Suppressor macrophage treated with lipopolysaccharide for 4 hours (primary cell): Measurements from ENCODE around the gene HS2ST1.
"Not testable (repeated sequence)": the region's sequence is repeated elsewhere in the genome, so short reads cannot be mapped to it uniquely, and the experiment has no call there.

Experiments
- DNase-seq: peaks from one replicate; pipeline ENCODE4 v3.0.0-alpha.2; 2020

HS2ST1 gene

DNA sequence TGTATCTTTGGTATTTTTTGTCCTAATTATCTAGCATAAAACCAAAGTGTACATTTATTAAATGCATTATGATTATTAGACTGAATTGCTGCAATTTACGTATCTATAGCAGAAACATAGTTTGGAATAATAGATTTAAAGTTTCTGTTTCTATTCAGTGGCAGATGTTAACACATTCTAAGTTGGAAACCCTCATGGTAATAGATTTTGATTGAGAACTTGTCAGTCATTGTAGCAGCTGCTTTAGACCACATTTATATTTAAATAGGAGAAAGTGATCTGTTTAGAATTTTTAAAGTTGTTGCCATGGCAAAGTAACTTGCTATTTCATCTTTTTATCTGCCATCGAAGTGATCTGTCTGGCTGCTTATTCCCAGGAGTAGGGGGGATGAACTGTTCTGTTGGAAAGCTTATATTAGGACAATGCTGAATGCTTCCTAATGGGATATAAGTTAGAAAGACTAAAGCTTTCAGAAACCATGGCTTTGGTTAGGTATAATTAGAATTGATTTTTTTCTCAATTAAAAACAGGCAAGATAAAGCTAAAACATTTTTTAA is 61.6 kb downstream of the HS2ST1 start:
- DNase-seq = no peak

DNA sequence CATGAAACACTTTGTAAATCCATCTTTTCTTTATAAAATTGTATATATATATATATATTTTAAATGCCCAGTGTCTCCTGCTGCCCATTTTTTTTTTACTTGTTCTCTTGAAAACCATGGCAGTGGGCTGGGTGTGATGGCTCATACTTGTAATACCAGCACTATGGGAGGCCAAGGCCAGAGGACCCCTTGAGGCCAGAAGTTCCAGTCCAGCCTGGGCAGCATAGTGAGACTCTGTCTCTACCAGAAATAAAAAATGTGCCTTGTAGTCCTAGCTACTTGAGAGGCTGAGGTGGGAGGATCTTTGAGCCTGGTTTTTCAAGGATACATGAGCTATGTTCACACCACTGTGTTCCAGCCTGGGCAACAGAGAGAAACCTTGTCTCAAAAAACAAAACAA is 62.2 kb downstream of the HS2ST1 start:
- no peak for DNase-seq

DNA sequence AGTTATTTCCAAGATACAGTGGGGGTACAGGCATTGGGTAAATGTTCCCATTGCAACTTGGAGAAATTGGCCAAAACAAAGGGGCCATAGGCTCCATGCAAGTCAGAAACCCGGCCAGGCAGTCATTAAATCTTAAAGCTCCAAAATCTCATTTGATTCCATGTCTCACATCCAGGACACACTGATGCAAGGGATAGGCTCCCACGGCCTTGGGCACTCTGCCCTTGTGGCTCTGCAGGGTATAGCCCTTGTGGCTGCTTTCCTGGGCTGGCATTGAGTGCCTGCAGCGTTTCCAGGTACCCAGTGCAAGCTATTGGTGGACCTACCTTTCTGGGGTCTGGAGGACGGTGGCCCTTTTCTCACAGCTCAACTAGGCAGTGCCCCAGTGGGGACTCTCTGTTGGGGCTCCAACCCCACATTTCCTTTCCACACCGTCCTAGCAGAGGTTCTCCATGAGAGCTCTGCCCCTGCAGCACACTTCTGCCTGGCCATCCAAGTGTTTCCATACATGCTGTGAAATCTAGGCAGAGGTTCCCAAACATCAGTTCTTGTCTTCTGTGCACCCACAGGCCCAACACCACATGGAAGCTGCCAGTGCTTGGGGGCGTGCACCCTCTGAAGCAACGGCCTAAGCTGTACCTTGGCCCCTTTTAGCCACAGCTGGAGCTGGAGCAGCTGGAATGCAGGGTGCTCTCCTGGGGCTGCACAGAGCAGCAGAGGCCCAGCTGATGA is 67.2 kb downstream of the HS2ST1 start:
- DNase-seq = no peak

DNA sequence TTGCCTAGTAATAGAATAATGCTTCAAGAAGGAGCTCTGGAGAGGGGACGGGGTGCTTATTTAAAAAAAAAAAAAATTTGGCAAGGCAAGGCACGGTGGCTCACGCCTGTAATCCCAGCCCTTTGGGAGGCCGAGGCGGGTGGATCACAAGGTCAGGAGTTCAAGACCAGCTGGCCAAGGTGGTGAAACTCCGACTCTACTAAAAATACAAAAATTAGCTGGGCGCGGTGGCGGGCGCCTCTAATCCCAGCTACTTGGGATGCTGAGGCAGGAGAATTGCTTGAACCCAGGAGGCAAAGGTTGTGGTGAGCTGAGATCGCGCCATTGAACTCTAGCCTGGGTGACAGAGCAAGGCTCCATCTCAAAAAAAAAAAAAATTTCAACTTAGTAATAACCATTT is 69.2 kb downstream of the HS2ST1 start:
- not testable (repeated sequence) for DNase-seq

DNA sequence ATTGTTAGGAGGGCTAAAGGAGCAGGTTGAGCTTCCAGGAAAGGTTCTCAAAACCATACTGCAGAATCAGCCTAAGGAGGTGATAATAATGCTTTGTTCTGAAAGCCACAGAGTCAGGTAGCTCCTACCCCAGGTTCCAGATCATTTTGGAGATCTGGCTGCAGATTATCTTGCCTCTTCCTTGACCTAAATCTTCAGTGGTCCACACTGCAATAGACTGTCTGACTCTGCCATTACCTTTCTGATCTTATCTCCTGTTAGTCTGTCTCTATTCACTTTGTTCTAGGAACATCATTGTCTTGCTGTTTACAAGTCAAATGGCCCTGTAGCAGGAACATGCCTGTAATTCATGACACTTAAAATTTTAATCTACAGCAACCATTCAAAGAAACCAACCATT is 73.0 kb downstream of the HS2ST1 start:
- no peak for DNase-seq

DNA sequence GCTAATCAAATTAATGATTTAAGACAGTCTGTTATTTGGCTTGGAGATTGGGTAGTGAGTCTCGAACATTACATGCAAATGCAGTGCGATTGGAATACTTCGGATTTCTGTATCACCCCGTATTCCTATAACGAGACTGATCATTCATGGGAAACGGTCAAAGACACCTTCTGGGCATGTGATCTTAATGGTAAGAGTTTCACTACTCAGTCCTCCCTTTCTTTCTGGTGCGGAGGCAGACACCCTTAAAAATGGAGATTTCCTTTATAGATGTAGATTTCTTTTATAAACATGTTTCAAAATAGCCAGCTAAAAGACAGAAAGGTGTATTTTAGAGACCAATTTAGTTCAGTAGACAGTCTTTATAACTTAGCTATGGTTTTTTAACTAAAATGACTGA is 74.4 kb downstream of the HS2ST1 start:
- DNase-seq = no peak

DNA sequence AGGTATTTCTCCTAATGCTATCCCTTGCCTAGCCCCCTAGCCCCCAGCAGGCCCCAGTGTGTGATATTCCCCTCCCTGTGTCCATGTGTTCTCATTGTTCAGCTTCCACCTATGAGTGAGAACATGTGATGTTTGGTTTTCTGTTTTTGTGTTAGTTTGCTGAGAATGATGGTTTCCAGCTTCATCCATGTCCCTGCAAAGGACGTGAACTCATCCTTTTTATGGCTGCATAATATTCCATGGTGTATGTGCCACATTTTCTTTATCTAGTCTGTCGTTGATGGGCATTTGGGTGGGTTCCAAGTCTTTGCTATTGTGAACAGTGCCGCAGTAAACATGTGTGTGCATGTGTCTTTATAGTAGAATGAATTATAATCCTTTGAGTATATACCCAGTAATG is 75.3 kb downstream of the HS2ST1 start:
- not testable (repeated sequence) for DNase-seq

DNA sequence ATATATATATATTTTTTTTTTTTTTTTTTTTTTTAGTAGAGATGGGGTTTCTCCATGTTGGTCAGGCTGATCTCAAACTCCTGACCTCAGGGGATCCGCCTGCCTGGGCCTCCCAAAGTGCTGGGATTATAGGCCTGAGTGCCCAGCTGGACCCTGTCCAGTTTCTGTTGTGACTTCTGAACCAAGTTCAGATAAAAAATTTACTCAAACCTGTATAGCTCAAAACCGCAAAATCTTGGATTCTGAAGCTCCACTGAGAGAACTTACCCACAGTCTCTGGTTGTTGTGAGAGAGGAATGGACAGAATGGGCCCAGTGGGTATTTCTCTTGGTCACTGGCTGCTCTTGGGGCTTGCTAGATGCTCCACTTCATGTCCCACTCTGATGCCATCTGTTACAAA is 76.4 kb downstream of the HS2ST1 start:
- DNase-seq = no peak

DNA sequence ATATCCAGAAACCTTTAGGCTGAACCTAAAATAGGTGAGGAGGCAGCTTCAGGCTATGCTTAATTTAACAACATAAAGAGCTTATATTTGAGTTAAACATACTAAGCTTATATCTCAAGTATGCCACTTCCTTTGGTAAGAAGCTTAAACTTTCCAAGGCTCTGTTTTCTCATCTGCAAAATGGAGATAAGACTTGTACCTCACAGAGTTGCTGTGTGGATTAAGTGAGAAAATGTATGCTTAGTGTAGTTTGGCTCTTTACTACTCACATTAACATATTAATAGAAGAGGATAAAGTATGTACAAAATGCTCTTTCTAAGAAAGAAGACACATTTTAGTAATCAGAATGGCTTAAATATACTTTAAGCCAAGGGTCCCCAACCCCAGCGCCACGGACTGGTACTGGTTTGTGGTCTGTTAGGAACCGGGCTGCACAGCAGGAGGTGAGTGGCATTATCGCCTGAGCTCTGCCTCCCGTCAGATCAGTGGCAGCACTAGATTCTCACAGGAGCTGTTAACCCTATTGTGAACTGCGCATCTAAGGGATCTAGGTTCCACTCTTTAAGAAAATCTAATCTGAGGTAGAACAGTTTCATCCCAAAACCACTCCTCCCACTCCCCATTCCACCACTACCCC is 77.2 kb downstream of the HS2ST1 start:
- no peak for DNase-seq

DNA sequence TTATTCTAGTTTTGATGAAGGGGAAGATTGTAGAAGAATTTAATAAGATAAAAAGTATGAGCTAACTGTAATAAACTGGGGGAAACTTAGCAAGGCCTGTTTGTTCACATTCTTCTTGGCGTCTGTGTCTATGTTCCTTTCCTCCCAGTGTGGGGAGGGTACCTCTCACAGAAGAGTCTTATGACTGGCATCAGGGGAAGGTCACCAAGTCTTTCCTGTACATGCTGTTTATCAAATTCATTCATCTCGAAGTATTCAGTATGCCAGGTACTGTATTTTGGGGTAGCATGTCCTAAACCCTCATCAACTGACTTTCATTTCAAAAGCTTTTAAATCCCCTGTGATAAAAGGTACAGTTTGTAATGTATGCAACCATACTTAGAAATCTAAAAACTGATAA is 78.4 kb downstream of the HS2ST1 start:
- no peak for DNase-seq

DNA sequence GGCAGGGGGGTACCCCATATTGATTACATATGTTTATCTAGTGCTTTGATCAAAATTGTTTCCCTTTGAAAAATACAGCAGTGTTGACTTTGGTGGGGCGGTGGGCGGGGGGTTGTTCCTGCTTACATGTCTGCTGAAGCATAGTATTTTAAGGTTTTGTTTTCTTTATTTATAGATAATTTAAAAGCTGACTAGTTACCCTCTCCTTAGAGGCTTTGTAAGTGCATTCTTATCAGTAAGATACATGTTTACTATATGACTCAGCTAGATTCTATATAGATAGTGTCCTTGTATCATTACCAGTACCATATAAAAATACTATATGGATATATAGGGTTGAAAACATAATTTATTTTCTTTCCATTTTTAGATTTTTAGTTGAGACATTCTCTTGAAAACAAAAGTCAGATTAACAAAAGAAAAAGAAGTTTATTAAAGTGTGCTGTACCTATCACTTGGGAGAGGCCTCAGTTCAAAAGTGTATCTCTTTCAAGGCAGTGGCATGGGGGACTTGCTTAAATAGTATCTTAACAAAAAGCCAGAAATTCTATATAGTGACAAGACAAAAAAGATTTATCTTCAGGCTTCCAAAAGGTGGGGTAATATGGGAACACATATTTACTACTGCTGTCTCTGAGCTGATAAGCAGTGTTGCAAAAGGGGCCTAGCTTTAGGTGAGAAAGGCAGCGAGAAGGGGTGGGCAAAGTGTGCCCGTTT is 79.0 kb downstream of the HS2ST1 start:
- no peak for DNase-seq

DNA sequence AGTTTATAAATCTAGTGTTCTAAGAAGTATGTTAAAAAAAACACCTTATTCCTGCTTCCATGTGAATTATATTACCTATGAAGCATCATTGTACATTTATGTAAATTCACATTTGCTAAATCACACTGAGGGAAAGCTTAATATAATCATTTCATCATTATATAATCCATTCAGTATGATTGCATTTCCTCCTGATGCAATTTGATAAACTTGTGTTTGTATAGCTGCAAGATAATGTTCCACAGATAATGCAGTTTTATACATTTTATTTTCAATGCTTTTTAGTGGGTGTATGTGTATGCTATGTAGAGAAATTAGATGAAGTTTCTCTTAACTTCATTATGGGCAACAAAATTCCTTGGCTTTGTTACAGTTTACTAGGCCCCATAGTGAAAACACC is 79.6 kb downstream of the HS2ST1 start:
- no peak for DNase-seq

DNA sequence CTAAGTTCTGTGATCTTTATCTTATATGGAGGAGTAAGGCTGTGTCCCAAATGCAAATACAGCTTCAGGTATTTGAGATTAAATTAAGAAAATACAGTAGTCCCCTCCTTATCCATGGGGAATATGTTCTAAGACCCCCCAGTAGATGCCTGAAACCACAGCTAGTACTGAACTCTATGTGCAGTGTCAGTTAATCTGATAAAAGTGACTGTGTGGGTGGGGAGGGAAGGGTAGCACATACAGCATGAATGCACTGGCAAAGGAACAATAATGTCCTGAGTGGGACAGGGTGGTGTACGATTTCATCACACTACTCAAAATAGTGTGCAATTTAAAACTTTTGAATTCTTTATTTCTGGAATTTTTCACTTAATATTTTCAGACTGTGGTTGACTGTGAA is 83.1 kb downstream of the HS2ST1 start:
- no peak for DNase-seq

DNA sequence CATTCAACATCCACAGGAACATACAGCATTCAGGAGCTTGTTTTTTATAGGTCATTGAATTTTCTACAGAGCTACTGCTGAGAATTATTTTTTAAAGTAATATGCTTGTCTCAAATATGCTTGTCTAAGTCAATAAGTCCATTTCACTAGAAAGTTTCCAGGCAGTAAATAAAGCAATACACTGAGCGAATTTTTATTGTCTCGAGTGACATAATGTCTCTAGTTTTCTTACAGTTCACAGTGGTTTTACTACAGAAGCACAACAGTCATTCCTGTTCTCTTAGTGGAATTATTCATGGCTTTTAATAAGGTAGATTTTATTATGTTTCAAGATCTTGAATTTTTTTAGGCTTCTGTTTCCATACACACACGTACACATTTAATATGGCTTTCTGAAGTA is 83.8 kb downstream of the HS2ST1 start:
- DNase-seq = no peak

DNA sequence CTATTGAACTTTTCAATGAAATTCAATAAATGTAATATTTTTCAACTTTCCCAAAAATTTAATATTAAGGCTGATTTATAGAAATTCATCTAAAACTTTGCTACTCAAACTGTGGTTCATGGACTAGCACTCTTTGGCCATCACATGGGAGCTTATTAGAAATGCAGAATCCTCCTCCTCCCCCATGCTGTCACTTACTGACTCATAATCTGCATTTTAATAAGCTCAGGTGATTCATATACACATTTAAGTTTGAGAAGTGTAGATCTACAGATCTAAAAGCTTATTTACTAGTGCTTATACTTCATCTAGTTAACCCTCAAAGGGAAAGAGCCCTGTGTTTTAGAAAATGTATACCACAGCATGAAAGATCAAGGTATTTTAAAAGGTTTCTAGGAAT is 84.3 kb downstream of the HS2ST1 start:
- no peak for DNase-seq

DNA sequence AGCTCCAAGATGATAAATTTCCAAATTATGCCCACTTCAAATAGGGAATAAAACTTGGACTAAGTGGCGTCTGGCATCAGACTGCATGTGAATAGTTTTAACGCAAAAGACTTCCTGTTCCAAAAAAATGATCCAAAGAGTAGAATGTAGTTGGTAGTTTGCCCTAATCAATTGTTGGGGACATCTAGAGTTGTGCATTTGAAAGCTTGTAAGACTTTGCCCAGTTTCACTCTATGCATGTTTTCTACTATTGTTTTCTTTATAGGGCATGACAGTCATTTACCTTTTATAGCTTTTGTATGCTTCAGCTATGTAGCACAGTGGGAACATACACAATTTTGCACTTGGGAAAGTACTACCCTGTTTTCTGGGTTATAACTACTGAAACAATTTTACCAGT is 86.0 kb downstream of the HS2ST1 start:
- no peak for DNase-seq

DNA sequence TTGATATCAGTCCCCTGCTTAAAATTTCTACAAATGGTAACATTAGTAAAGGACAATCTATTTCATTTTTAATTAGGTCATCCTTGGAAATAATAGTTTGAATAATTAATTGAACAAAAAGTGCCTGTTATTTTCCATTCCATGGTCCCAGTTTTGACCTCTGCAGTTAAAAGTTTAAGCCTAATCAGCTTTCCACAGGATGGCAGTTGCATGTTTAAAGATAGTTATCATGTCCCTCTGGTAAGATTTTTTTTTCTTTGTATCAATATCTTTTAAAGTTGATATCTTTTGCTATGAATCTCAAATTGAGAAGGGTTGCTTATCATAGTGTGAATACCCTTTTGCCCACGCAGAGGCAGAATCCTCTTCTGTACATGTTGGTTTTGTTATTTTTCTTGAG is 90.4 kb downstream of the HS2ST1 start:
- DNase-seq = no peak

DNA sequence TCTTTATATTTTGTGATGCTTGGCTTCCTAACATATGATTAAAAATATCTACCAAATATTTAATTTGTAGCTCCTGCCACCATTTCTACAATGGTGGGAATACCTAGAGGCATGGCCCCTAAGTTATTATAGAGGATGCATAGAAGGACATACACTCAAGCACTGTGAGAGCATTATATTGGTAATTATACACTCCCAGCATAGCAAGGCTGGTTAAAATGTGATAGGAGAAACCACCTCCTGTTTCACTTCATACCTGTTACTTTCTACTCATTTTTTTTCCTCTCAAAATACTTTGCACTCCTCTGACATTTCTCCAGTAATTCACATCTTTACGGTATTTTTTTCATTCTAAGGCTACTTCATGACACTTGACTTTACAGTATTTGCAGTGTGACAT is 92.9 kb downstream of the HS2ST1 start:
- DNase-seq = no peak

DNA sequence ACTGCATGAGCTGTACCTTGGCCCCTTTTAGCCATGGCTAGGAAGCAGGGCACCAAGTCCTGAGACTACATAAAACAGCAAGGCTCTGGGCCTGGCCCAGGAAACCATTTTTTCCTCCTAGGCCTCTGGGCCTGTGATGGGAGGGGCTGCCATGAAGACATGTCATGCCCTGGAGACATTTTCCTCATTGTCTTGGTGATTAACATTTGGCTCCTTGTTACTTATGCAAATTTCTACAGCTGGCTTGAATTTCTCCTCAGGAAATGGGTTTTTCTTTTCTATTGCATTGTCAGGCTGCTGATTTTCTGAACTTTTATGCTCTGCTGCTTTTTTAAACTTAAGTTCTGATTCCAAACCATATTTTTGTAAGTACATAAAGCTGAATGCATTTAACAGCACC is 99.0 kb downstream of the HS2ST1 start:
- not testable (repeated sequence) for DNase-seq

DNA sequence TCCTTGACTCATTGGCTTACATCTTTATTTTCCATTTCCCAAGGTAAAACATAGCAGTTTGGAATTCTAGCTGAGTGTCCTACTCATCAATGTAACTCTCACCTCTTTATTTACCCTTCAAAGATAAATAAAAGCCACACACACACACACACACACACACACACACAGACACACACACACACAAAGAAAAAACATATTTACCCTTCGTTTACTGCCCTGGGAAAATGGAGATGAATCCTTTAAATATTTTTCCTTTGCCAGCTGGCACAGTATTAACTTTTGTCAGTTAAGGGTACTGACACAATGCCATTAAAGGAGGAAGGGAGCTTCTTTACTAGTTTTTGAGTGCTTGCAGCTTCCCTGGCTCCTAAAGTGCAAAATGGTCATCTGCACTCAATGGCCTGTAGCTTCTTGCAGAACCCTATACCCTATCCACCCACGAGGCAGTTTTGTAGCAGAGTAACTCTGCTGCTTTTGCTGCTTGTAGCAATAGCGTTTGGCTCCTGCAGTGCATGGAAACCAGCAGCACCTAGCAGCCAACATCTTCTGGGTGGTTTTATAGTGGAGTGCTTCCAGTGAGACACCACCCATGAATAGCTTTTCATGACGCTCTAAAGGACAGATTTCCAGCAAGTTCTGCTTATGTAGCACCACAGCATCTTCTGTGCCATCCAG is 103.7 kb downstream of the HS2ST1 start:
- no peak for DNase-seq

DNA sequence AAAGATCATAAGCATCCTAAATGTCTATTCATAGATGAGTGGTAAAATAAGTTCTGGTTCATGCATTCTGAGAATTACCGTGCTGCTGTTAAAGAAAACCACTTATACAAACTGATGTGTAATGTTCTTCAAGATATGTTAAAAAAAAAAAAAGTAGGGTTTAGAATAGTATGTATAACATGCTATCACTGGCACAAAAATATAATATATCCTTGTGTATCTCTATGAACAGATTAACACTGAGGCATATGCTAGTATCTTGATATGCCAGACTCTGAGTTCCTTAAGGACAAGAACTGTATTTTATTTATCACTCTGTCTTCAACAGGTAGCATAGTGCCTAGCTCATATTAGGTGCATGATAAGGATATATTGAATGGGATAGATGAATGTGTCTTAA is 108.9 kb downstream of the HS2ST1 start:
- DNase-seq = no peak

DNA sequence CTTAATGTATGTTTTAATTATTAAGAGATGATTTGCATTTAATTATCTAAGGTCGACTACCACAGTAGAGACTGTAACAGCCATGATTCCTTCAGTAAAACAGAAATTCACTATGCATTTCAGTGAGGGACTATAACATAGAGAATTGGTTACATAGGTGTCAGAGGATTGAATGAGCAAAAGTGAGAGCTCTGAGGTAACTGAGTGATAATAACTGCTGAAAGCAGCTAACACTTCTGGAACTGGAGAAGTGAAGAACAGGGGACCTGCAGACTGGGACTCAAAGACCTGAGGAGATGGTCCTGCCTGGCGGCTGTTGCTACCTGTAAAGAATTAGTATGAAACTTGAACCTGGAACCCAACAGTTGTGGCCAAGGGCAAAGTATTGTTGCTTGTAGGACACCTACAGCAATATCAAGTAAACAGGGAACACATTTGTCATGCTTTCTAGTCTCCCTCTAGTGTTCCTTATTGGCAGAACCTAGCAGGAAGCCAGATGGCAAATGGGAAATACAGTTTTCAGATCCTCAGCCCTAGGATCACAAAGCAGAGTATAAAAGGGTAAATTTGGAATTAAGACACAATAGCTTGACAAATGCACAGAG is 110.6 kb downstream of the HS2ST1 start:
- peak; percentile 21 for DNase-seq

DNA sequence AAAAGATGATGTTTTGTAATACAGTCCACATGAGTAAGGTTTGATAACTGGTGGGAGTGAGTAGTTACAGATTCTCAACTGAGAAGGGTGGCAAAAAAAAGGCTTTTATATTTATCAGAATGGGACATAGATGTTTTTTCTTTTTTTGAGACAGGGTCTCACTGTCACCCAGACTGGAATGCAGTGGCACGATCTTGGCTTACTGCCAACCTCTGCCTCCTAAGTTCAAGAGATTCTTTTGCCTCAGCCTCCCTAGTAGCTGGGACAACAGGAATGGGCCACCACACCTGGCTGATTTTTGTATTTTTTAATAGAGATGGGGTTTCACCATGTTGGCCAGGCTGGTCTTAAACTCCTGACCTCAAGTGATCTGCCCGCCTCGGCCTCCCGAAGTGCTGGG is 113.1 kb downstream of the HS2ST1 start:
- DNase-seq = not testable (repeated sequence)
